WTC11 (cell line): Measurements from ENCODE around the gene VGLL3. TPM values are rescaled to one million over a fixed set of nuclear protein-coding genes. Genes with fewer than 3 reads are reported as not detected.
"Not testable (repeated sequence)": the region's sequence is repeated elsewhere in the genome, so short reads cannot be mapped to it uniquely, and the experiment has no call there.

Experiments used
- ATAC-seq: fragments of 200-7000 bp; cut with Tn5 transposase; 2 replicates; pipeline ENCODE4 v1.10.0; 2021; ENCODE audit warnings: mild to moderate bottlenecking, moderate library complexity
- CTCF ChIA-PET: fragments of 300-600 bp; sonication (Branson Sonifier 250); formaldehyde crosslinking; loops from one replicate; lab custom pipeline; 2021; ENCODE audit warnings: antibody characterized with exemption; lab: Charles Lee
- POLR2A ChIA-PET: fragments of 350-600 bp; sonication (Branson Sonifier 250); formaldehyde crosslinking; loops from one replicate; lab custom pipeline; 2021; ENCODE audit warnings: antibody characterized with exemption; lab: Charles Lee
- DNase-seq: peaks from one replicate; pipeline ENCODE4 v3.0.0; 2021; ENCODE audit warnings: low spot score
- H3K27ac Mint-ChIP-seq: 2 replicates; pipeline ENCODE4 v1.8.0; 2021; ENCODE audit warnings: mixed read lengths
- H3K27me3 Mint-ChIP-seq: 2 replicates; pipeline ENCODE4 v1.8.0; 2021; ENCODE audit warnings: low read depth, mild to moderate bottlenecking, moderate library complexity, mixed read lengths
- H3K36me3 Mint-ChIP-seq: 2 replicates; pipeline ENCODE4 v1.8.0; 2021; ENCODE audit warnings: mixed read lengths
- H3K4me1 Mint-ChIP-seq: 2 replicates; pipeline ENCODE4 v1.8.0; 2022; ENCODE audit warnings: mixed read lengths
- H3K4me3 Mint-ChIP-seq: 2 replicates; pipeline ENCODE4 v1.8.0; 2021; ENCODE audit warnings: mild to moderate bottlenecking, moderate library complexity, mixed read lengths
- H3K9me3 Mint-ChIP-seq: 2 replicates; pipeline ENCODE4 v1.8.0; 2021; ENCODE audit warnings: mixed read lengths
- CREB1 ChIP-seq: sonication (generic); formaldehyde crosslinking; IDR thresholded peaks from 2 replicates; pipeline ENCODE4 v1.8.0; 2023; ENCODE audit warnings: mild to moderate bottlenecking, missing genetic modification reagents
- ETV6 ChIP-seq: sonication (generic); formaldehyde crosslinking; IDR thresholded peaks from 2 replicates; pipeline ENCODE4 v1.8.1; 2022; ENCODE audit warnings: mild to moderate bottlenecking, missing genetic modification reagents
- FOXJ3 ChIP-seq: sonication (generic); formaldehyde crosslinking; IDR thresholded peaks from 2 replicates; pipeline ENCODE4 v1.9.0; 2021; ENCODE audit warnings: missing genetic modification reagents, mild to moderate bottlenecking, borderline replicate concordance
- FOXK1 ChIP-seq: sonication (generic); formaldehyde crosslinking; IDR thresholded peaks from 2 replicates; pipeline ENCODE4 v1.8.0; 2022; ENCODE audit warnings: mild to moderate bottlenecking, moderate library complexity, missing genetic modification reagents
- FOXP1 ChIP-seq: sonication (generic); formaldehyde crosslinking; IDR thresholded peaks from 2 replicates; pipeline ENCODE4 v1.8.0; 2022; ENCODE audit warnings: missing genetic modification reagents, mild to moderate bottlenecking, moderate library complexity, borderline replicate concordance
- GABPB1 ChIP-seq: sonication (generic); formaldehyde crosslinking; IDR thresholded peaks from 2 replicates; pipeline ENCODE4 v1.8.1; 2023; ENCODE audit warnings: mild to moderate bottlenecking, missing genetic modification reagents
- JUN ChIP-seq: sonication (generic); formaldehyde crosslinking; IDR thresholded peaks from 2 replicates; pipeline ENCODE4 v1.8.0; 2023; ENCODE audit warnings: mild to moderate bottlenecking, missing genetic modification reagents
- KAT7 ChIP-seq: sonication (generic); formaldehyde crosslinking; IDR thresholded peaks from 2 replicates; pipeline ENCODE4 v1.8.1; 2023; ENCODE audit warnings: missing genetic modification reagents, mild to moderate bottlenecking, borderline replicate concordance
- MXD4 ChIP-seq: fragments of 250-450 bp; sonication (Bioruptor Pico); IDR thresholded peaks from 2 replicates; pipeline ENCODE4 v1.8.0; 2021; ENCODE audit warnings: mild to moderate bottlenecking, moderate library complexity, borderline replicate concordance
- NFE2L1 ChIP-seq: sonication (generic); formaldehyde crosslinking; IDR thresholded peaks from 2 replicates; pipeline ENCODE4 v1.8.1; 2023; ENCODE audit warnings: missing genetic modification reagents
- PRRX2 ChIP-seq: fragments of 250-450 bp; sonication (Bioruptor Pico); IDR thresholded peaks from 2 replicates; pipeline ENCODE4 v1.8.0; 2021; ENCODE audit warnings: mild to moderate bottlenecking
- SP1 ChIP-seq: sonication (generic); formaldehyde crosslinking; conservative IDR thresholded peaks from 2 replicates; pipeline ENCODE4 v1.8.1; 2022; ENCODE audit warnings: missing genetic modification reagents
- TP53 ChIP-seq: sonication (generic); formaldehyde crosslinking; IDR thresholded peaks from 2 replicates; pipeline ENCODE4 v1.8.1; 2023; ENCODE audit warnings: mild to moderate bottlenecking, missing genetic modification reagents
- ZNF138 ChIP-seq: sonication (generic); formaldehyde crosslinking; conservative IDR thresholded peaks from 2 replicates; pipeline ENCODE4 v1.8.1; 2022; ENCODE audit warnings: mild to moderate bottlenecking, moderate library complexity, missing genetic modification reagents
- ZNF317 ChIP-seq: sonication (generic); formaldehyde crosslinking; IDR thresholded peaks from 2 replicates; pipeline ENCODE4 v1.8.1; 2023; ENCODE audit warnings: low read depth, mild to moderate bottlenecking, moderate library complexity, missing genetic modification reagents, borderline replicate concordance
- total RNA-seq: library from RNA; stranded (reverse); gene quantifications from 3 replicates; pipeline ENCODE4 v1.2.3, GENCODE V29; 2021
- TF ChIP-seq, protein P1 (sequence below): sonication (generic); formaldehyde crosslinking; IDR thresholded peaks from 2 replicates; pipeline ENCODE4 v1.8.1; 2022; ENCODE audit warnings: low read depth, mild to moderate bottlenecking, moderate library complexity, missing genetic modification reagents, borderline replicate concordance
- TF ChIP-seq, protein P2 (sequence below): sonication (generic); formaldehyde crosslinking; IDR thresholded peaks from 2 replicates; pipeline ENCODE4 v1.8.1; 2022; ENCODE audit warnings: missing genetic modification reagents, borderline replicate concordance
- TF ChIP-seq, protein P3 (sequence below): sonication (generic); formaldehyde crosslinking; conservative IDR thresholded peaks from 2 replicates; pipeline ENCODE4 v1.8.1; 2023; ENCODE audit warnings: mild to moderate bottlenecking, low read depth, missing genetic modification reagents, moderate library complexity
- TF ChIP-seq, protein P4 (sequence below): sonication (generic); formaldehyde crosslinking; IDR thresholded peaks from 2 replicates; pipeline ENCODE4 v1.8.1; 2022; ENCODE audit warnings: low read depth, missing genetic modification reagents, borderline replicate concordance

The VGLL3 gene
- total RNA-seq, 1 experiment from 2014 or later, result 10.4 TPM

DNA sequence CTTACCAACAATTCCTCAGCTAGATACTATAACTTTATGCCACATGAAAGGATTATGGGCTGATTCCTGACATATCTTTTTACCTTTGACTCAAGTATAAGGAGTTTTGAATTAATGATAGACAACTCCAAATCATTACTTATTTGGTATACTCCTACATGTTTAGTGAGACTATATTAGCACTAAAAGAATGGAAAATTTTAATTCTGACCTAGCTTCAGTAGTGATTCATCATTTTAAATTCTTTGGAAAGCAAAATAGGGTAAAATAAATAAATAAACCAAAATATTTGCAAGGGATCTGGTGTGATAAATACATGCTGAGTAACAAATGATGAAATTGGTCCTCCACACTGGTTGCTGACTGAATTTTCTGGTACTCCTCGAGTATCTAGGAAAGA, 42.3 kb upstream of the VGLL3 start:
- ChIA-PET CTCF (no interaction called here), POLR2A (no interaction called here)
- ATAC-seq (no peak), DNase-seq (no peak)
- no peaks in the 10 kb centered on the region for H3K9me3 Mint-ChIP-seq
- H3K27me3 Mint-ChIP-seq, result no peaks in the 10 kb centered on the region
- H3K27ac Mint-ChIP-seq, result no peak overlapping the region
- H3K36me3 Mint-ChIP-seq, result no peaks in the 10 kb centered on the region
- no peak for TF ChIP-seq CREB1 (CRISPR knock-in tag)
- no peak for TF ChIP-seq JUN (CRISPR knock-in tag)
- no peak for TF ChIP-seq MXD4 (CRISPR knock-in tag)
- TF ChIP-seq TP53, result no peak
- H3K4me3 Mint-ChIP-seq, result no peak overlapping the region
- no peaks in the 10 kb centered on the region for H3K4me1 Mint-ChIP-seq

DNA sequence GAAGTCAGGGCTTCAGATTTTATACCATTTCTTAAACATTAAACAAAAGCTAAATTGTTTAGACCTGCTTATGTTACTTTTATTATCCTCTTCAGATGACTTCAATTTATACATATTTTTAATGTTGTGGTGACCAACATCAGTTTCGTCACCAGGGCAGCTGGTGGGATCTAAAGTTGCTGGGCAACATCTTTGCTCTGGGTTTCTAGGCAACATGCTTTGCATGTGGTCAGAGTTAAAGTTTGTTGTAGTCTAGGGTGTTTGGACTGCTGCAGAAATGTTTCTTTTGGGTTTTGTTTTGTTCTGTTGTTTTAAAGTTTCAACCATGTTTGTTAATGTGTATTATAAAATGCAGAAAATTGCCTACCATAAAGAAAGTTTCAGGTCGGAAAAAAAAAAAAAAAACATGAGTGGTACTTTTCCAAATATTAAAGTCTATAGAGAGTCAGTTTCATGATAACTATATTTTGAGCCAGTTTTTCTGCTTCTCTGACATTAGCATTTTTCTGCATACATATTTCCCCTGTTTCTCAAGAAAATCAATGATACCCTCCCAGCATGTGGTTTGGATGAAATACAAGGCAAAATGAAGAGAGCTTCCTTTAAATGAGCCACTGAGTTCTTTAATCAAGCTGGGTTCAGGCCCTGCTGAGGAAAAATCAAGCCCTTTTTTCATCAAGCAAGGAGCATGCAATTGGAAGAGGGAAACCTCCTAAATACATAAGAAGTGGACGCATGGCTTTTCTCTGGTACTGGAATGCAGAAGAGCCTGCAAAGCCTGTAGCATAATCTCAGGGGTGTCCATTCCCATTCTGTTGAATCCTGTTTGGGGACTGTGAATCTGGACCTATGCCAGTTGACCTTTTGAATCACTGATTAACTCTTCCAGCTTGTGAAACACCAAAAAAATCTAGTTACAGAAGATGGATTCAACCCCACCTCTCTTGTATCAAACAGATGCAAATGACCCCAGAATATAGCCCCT, 35.0 kb upstream of the VGLL3 start:
- Mint-ChIP-seq H3K4me3 (no peak overlapping the region), H3K27me3 (no peaks in the 10 kb centered on the region), H3K9me3 (peaks cover 7% of the 10 kb centered on the region), H3K4me1 (no peaks in the 10 kb centered on the region), H3K27ac (no peak overlapping the region), H3K36me3 (no peaks in the 10 kb centered on the region)
- POLR2A ChIA-PET, result no interaction called here
- no peak for DNase-seq
- CTCF ChIA-PET, result no interaction called here
- no peak for TF ChIP-seq SP1 (CRISPR knock-in tag)
- TF ChIP-seq NFE2L1, result no peak
- TF ChIP-seq KAT7 (CRISPR knock-in tag), result no peak
- TF ChIP-seq ETV6 (CRISPR knock-in tag), result no peak
- TF ChIP-seq FOXK1, result no peak
- TF ChIP-seq, protein P1, sequence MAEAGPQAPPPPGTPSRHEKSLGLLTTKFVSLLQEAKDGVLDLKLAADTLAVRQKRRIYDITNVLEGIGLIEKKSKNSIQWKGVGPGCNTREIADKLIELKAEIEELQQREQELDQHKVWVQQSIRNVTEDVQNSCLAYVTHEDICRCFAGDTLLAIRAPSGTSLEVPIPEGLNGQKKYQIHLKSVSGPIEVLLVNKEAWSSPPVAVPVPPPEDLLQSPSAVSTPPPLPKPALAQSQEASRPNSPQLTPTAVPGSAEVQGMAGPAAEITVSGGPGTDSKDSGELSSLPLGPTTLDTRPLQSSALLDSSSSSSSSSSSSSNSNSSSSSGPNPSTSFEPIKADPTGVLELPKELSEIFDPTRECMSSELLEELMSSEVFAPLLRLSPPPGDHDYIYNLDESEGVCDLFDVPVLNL (CRISPR knock-in tag), result no peak
- no peak for TF ChIP-seq GABPB1
- TF ChIP-seq, protein P2, sequence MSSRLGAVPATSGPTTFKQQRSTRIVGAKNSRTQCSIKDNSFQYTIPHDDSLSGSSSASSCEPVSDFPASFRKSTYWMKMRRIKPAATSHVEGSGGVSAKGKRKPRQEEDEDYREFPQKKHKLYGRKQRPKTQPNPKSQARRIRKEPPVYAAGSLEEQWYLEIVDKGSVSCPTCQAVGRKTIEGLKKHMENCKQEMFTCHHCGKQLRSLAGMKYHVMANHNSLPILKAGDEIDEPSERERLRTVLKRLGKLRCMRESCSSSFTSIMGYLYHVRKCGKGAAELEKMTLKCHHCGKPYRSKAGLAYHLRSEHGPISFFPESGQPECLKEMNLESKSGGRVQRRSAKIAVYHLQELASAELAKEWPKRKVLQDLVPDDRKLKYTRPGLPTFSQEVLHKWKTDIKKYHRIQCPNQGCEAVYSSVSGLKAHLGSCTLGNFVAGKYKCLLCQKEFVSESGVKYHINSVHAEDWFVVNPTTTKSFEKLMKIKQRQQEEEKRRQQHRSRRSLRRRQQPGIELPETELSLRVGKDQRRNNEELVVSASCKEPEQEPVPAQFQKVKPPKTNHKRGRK (CRISPR knock-in tag), result no peak
- no peak for TF ChIP-seq ZNF138
- TF ChIP-seq PRRX2 (CRISPR knock-in tag), result no peak
- no peak for TF ChIP-seq FOXP1 (CRISPR knock-in tag)
- TF ChIP-seq FOXJ3, result no peak
- TF ChIP-seq, protein P3, sequence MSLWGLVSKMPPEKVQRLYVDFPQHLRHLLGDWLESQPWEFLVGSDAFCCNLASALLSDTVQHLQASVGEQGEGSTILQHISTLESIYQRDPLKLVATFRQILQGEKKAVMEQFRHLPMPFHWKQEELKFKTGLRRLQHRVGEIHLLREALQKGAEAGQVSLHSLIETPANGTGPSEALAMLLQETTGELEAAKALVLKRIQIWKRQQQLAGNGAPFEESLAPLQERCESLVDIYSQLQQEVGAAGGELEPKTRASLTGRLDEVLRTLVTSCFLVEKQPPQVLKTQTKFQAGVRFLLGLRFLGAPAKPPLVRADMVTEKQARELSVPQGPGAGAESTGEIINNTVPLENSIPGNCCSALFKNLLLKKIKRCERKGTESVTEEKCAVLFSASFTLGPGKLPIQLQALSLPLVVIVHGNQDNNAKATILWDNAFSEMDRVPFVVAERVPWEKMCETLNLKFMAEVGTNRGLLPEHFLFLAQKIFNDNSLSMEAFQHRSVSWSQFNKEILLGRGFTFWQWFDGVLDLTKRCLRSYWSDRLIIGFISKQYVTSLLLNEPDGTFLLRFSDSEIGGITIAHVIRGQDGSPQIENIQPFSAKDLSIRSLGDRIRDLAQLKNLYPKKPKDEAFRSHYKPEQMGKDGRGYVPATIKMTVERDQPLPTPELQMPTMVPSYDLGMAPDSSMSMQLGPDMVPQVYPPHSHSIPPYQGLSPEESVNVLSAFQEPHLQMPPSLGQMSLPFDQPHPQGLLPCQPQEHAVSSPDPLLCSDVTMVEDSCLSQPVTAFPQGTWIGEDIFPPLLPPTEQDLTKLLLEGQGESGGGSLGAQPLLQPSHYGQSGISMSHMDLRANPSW (CRISPR knock-in tag), result no peak
- no peak for TF ChIP-seq ZNF317
- TF ChIP-seq, protein P4, sequence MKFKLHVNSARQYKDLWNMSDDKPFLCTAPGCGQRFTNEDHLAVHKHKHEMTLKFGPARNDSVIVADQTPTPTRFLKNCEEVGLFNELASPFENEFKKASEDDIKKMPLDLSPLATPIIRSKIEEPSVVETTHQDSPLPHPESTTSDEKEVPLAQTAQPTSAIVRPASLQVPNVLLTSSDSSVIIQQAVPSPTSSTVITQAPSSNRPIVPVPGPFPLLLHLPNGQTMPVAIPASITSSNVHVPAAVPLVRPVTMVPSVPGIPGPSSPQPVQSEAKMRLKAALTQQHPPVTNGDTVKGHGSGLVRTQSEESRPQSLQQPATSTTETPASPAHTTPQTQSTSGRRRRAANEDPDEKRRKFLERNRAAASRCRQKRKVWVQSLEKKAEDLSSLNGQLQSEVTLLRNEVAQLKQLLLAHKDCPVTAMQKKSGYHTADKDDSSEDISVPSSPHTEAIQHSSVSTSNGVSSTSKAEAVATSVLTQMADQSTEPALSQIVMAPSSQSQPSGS (CRISPR knock-in tag), result no peak
- no peak for ATAC-seq

DNA sequence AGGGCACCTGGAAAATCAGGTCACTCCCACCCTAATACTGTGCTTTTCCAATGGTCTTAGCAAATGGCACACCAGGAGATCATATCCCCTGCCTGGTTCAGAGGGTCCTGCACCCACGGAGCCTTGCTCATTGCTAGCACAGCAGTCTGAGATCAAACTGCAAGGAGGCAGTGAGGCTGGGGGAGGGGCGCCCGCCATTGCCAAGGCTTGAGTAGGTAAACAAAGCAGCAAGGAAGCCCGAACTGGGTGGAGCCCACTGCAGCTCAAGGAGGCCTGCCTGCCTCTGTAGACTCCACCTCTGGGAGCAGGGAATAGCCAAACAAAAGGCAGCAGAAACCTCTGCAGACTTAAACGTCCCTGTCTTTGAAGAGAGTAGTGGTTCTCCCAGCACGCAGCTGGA, 26.4 kb upstream of the VGLL3 start:
- POLR2A ChIA-PET, CTCF ChIA-PET, DNase-seq, H3K27ac Mint-ChIP-seq, H3K4me1 Mint-ChIP-seq, ATAC-seq, H3K4me3 Mint-ChIP-seq, H3K27me3 Mint-ChIP-seq: not testable (repeated sequence)
- H3K36me3 Mint-ChIP-seq, result peaks cover 34% of the 10 kb centered on the region
- peaks cover 42% of the 10 kb centered on the region for H3K9me3 Mint-ChIP-seq
